SK-N-SH (cell line): ENCODE measurements around the gene ZDBF2. TPM values are rescaled to one million over a fixed set of nuclear protein-coding genes. Genes with fewer than 3 reads are reported as not detected.

Experiments
- CTCF ChIA-PET: fragments of 300-600, 350-600 bp; formaldehyde crosslinking; extraction: SDS; loops from one replicate; lab custom pipeline; 2021; lab: Yijun Ruan, JAX
- POLR2A ChIA-PET: fragments of 350-600 bp; sonication (Branson Sonifier 250); formaldehyde crosslinking; extraction: SDS; loops from one replicate; lab custom pipeline; 2020; ENCODE audit warnings: antibody characterized with exemption, inconsistent platforms; lab: Yijun Ruan, JAX
- DNase-seq: peaks from one replicate; pipeline ENCODE4 v3.0.0; 2012
- H2AFZ ChIP-seq: fragments of 200-600 bp; sonication (generic); 2 replicates; pipeline ENCODE4 v1.8.1; 2016; ENCODE audit warnings: antibody characterized with exemption, mild to moderate bottlenecking, low read depth
- H3F3A ChIP-seq: fragments of 200-600 bp; sonication (generic); replicated peaks from 2 replicates; pipeline ENCODE3; 2016; ENCODE audit warnings: antibody characterized with exemption, mild to moderate bottlenecking; ENCODE audit not compliant: insufficient read depth
- H3K27ac ChIP-seq, 2 experiments: fragments of 200-500 bp in 1 of 2; fragments of 200-600 bp in 1 of 2; sonication (Bioruptor generic) in 1 of 2; sonication (generic), shearing (Covaris generic) in 1 of 2; 2 replicates each; pipeline versions ENCODE4 v1.5.1 to v1.6.1; 2014 to 2016; ENCODE audit warnings: low read depth in 2 of 2, inconsistent platforms in 1 of 2, low read length in 1 of 2, mild to moderate bottlenecking in 1 of 2, mixed read lengths in 1 of 2
- H3K27me3 ChIP-seq: fragments of 200-600 bp; sonication (generic), shearing (Covaris generic); 2 replicates; pipeline ENCODE4 v1.6.1; 2016; ENCODE audit warnings: mixed run types; ENCODE audit not compliant: insufficient read depth
- H3K36me3 ChIP-seq, 2 experiments: fragments of 200-500 bp in 1 of 2; fragments of 200-600 bp in 1 of 2; sonication (Bioruptor generic) in 1 of 2; sonication (generic) in 1 of 2; replicated peaks in 1 of 2; 2 replicates each; pipeline versions ENCODE3 to v1.5.1; 2014 to 2016; ENCODE audit warnings: low read length in 1 of 2, mild to moderate bottlenecking in 1 of 2; ENCODE audit not compliant: insufficient read depth in 2 of 2, control insufficient read depth in 1 of 2
- H3K4me1 ChIP-seq, 2 experiments: fragments of 200-500 bp in 1 of 2; fragments of 200-600 bp in 1 of 2; sonication (Bioruptor generic) in 1 of 2; sonication (generic), shearing (Covaris generic) in 1 of 2; 2 replicates each; pipeline versions ENCODE4 v1.5.1 to v1.6.1; 2014 to 2016; ENCODE audit warnings: low read depth in 1 of 2, low read length in 1 of 2, mixed run types in 1 of 2; ENCODE audit not compliant: insufficient read depth in 2 of 2, control insufficient read depth in 1 of 2
- H3K4me2 ChIP-seq: fragments of 200-600 bp; sonication (generic), shearing (Covaris generic); 2 replicates; pipeline ENCODE4 v1.6.1; 2017; ENCODE audit warnings: mixed run types
- H3K4me3 ChIP-seq, 2 experiments: fragments of 200-500 bp in 1 of 2; fragments of 200-600 bp in 1 of 2; sonication (Bioruptor generic) in 1 of 2; sonication (generic), shearing (Covaris generic) in 1 of 2; 2 replicates each; pipeline versions ENCODE4 v1.5.1 to v1.8.1; 2014 to 2016; ENCODE audit warnings: low read depth in 2 of 2, inconsistent platforms in 1 of 2, low read length in 1 of 2, mild to moderate bottlenecking in 1 of 2, mixed read lengths in 1 of 2, moderate library complexity in 1 of 2
- H3K79me2 ChIP-seq: fragments of 200-600 bp; sonication (generic); 2 replicates; pipeline ENCODE4 v1.8.1; 2017; ENCODE audit warnings: mild to moderate bottlenecking; ENCODE audit not compliant: insufficient read depth
- H3K9ac ChIP-seq: fragments of 200-600 bp; sonication (generic); 2 replicates; pipeline ENCODE4 v1.6.1; 2017; ENCODE audit warnings: mixed run types
- H3K9me2 ChIP-seq: fragments of 200-600 bp; sonication (generic); 2 replicates; pipeline ENCODE4 v1.6.1; 2017; ENCODE audit warnings: mixed run types
- H3K9me3 ChIP-seq: fragments of 200-600 bp; sonication (generic); 2 replicates; pipeline ENCODE4 v1.6.1; 2017; ENCODE audit warnings: mixed run types, mild to moderate bottlenecking, moderate library complexity
- H4K20me1 ChIP-seq: fragments of 200-600 bp; sonication (generic); 2 replicates; pipeline ENCODE4 v1.6.1; 2017; ENCODE audit warnings: mild to moderate bottlenecking, mixed run types; ENCODE audit not compliant: insufficient read depth
- ELF1 ChIP-seq: IDR thresholded peaks from 2 replicates; pipeline ENCODE4 v1.4.0; 2012
- EP300 ChIP-seq, 2 experiments: IDR thresholded peaks; 2 replicates each; pipeline versions ENCODE4 v1.4.0 to v1.6.1; 2012; ENCODE audit warnings: borderline replicate concordance in 1 of 2, low read depth in 1 of 2, low read length in 1 of 2
- FOXM1 ChIP-seq: IDR thresholded peaks from 2 replicates; pipeline ENCODE4 v1.4.0; 2012; ENCODE audit warnings: low read depth, mild to moderate bottlenecking
- GABPA ChIP-seq: IDR thresholded peaks from 2 replicates; pipeline ENCODE4 v1.4.0; 2012; ENCODE audit warnings: low read depth, mild to moderate bottlenecking
- JUND ChIP-seq: IDR thresholded peaks from 2 replicates; pipeline ENCODE4 v1.4.0; 2012
- MEF2A ChIP-seq: IDR thresholded peaks from 2 replicates; pipeline ENCODE4 v1.4.0; 2012; ENCODE audit warnings: low read depth, borderline replicate concordance
- POLR2AphosphoS5 ChIP-seq: IDR thresholded peaks from 2 replicates; pipeline ENCODE4 v1.6.1; 2012; ENCODE audit warnings: low read depth, low read length
- RAD21 ChIP-seq: IDR thresholded peaks from 2 replicates; pipeline ENCODE4 v1.6.1; 2012; ENCODE audit warnings: mild to moderate bottlenecking, low read length
- RCOR1 ChIP-seq: fragments of 150-350 bp; IDR thresholded peaks from 2 replicates; pipeline ENCODE4 v1.6.1; 2017; ENCODE audit warnings: antibody characterized with exemption, low read length
- SIN3A ChIP-seq: IDR thresholded peaks from 2 replicates; pipeline ENCODE4 v1.6.1; 2012; ENCODE audit warnings: low read depth, mild to moderate bottlenecking, low read length, moderate library complexity, borderline replicate concordance
- SMC3 ChIP-seq: IDR thresholded peaks from 2 replicates; pipeline ENCODE4 v1.6.1; 2012; ENCODE audit warnings: low read depth, low read length, improper control_type of control experiment
- TAF1 ChIP-seq: IDR thresholded peaks from 2 replicates; pipeline ENCODE4 v1.6.1; 2012; ENCODE audit warnings: low read depth, mild to moderate bottlenecking, low read length, moderate library complexity, borderline replicate concordance
- TCF12 ChIP-seq: IDR thresholded peaks from 2 replicates; pipeline ENCODE4 v1.4.0; 2012
- WGBS: methylation state at CpG from one replicate; pipeline ENCODE4 v1.1.6; 2017; ENCODE audit warnings: low lambda C conversion rate; 5-methylcytosine and 5-hydroxymethylcytosine counted together
- polyA plus RNA-seq, 3 experiments: library from polyadenylated mRNA; depleted of rRNA; stranded (reverse); fragments of >200 nt; gene quantifications; 2 replicates each; pipeline ENCODE4 v1.2.3, GENCODE V29; 2012
- TF ChIP-seq, protein P1 (sequence below): IDR thresholded peaks from 2 replicates; pipeline ENCODE4 v1.4.0; 2012; ENCODE audit warnings: low read depth, borderline replicate concordance
- TF ChIP-seq, protein P2 (sequence below): IDR thresholded peaks from 2 replicates; pipeline ENCODE4 v1.4.0; 2012; ENCODE audit warnings: low read depth
- TF ChIP-seq, protein P3 (sequence below): fragments of 150-350 bp; IDR thresholded peaks from 2 replicates; pipeline ENCODE4 v1.6.1; 2016; ENCODE audit warnings: mild to moderate bottlenecking, low read depth, low read length
- TF ChIP-seq, protein P4 (sequence below): IDR thresholded peaks from 2 replicates; pipeline ENCODE4 v1.6.1; 2012; ENCODE audit warnings: mild to moderate bottlenecking, low read depth, low read length, moderate library complexity

ZDBF2 gene
- polyA plus RNA-seq, 1 of the 3 experiments (the other 2 are of a cell fraction): 1.4 TPM

DNA sequence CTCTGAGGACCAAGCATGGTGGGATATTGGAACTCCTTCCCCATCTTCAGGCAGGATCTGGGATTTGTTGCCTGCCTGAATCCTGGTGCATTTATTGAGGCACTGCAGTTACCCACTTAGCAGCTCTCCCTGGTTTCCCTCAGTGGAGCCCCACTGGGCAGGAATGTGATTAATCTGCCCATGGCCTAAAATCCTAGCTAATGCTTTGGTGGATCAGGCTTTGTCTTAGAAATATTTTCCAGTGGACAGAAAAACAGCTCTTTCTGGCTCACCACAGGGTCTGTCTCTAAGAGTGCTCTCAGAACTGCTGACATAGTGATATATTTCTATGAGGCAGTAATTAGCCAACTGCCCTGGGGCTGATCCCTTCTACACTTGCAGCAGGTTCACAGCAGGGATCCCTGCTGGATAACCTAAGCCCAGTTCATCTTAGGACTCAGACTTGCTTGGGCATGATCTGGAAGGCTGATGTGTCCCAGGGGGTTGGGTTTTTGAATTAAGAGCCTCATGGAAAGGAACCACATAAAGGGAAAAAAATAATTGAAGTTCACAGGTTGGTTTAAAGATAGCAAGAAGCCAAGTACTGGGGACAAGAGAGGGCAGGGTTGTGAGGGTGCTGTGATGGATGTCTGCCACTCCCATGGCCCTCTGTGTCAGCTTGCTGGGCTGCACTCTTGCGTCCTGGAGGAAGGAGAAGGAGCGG is 44.3 kb upstream of the ZDBF2 start:
- Histone ChIP-seq H4K20me1 (no peaks in the 10 kb centered on the region), H3K9me2 (no peaks in the 10 kb centered on the region), H3K4me3 (no peak overlapping the region), H3K27me3 (no peaks in the 10 kb centered on the region), H3F3A (no peaks in the 10 kb centered on the region), H3K79me2 (no peaks in the 10 kb centered on the region), H3K4me2 (no peak overlapping the region), H3K9ac (no peak overlapping the region), H3K4me1 (peaks cover 4 to 7% of the 10 kb centered on the region in 2 experiments; a peak in 2 of 4 replicates), H3K36me3 (no peaks in the 10 kb centered on the region), H3K27ac (no peak overlapping the region), H2AFZ (no peak overlapping the region), H3K9me3 (no peaks in the 10 kb centered on the region)
- peak; percentile 38 for DNase-seq
- TF ChIP-seq MEF2A: no peak
- TF ChIP-seq POLR2AphosphoS5: no peak
- TF ChIP-seq FOXM1: no peak
- no peak for TF ChIP-seq EP300 (IDR thresholded peaks at IDR 0.05; ENCODE audit: borderline replicate concordance in 1 of 2, low read depth in 1 of 2, low read length in 1 of 2)
- TF ChIP-seq, protein P1, sequence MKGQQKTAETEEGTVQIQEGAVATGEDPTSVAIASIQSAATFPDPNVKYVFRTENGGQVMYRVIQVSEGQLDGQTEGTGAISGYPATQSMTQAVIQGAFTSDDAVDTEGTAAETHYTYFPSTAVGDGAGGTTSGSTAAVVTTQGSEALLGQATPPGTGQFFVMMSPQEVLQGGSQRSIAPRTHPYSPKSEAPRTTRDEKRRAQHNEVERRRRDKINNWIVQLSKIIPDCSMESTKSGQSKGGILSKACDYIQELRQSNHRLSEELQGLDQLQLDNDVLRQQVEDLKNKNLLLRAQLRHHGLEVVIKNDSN: no peak
- TF ChIP-seq RCOR1: no peak
- TF ChIP-seq TCF12: no peak
- TF ChIP-seq ELF1: no peak
- no peak for TF ChIP-seq JUND
- no peak for TF ChIP-seq GABPA
- TF ChIP-seq SMC3: no peak
- TF ChIP-seq, protein P2, sequence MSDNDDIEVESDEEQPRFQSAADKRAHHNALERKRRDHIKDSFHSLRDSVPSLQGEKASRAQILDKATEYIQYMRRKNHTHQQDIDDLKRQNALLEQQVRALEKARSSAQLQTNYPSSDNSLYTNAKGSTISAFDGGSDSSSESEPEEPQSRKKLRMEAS: no peak
- TF ChIP-seq RAD21: no peak
- no peak for TF ChIP-seq TAF1
- TF ChIP-seq, protein P3, sequence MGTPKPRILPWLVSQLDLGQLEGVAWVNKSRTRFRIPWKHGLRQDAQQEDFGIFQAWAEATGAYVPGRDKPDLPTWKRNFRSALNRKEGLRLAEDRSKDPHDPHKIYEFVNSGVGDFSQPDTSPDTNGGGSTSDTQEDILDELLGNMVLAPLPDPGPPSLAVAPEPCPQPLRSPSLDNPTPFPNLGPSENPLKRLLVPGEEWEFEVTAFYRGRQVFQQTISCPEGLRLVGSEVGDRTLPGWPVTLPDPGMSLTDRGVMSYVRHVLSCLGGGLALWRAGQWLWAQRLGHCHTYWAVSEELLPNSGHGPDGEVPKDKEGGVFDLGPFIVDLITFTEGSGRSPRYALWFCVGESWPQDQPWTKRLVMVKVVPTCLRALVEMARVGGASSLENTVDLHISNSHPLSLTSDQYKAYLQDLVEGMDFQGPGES: no peak
- TF ChIP-seq SIN3A: no peak
- TF ChIP-seq, protein P4, sequence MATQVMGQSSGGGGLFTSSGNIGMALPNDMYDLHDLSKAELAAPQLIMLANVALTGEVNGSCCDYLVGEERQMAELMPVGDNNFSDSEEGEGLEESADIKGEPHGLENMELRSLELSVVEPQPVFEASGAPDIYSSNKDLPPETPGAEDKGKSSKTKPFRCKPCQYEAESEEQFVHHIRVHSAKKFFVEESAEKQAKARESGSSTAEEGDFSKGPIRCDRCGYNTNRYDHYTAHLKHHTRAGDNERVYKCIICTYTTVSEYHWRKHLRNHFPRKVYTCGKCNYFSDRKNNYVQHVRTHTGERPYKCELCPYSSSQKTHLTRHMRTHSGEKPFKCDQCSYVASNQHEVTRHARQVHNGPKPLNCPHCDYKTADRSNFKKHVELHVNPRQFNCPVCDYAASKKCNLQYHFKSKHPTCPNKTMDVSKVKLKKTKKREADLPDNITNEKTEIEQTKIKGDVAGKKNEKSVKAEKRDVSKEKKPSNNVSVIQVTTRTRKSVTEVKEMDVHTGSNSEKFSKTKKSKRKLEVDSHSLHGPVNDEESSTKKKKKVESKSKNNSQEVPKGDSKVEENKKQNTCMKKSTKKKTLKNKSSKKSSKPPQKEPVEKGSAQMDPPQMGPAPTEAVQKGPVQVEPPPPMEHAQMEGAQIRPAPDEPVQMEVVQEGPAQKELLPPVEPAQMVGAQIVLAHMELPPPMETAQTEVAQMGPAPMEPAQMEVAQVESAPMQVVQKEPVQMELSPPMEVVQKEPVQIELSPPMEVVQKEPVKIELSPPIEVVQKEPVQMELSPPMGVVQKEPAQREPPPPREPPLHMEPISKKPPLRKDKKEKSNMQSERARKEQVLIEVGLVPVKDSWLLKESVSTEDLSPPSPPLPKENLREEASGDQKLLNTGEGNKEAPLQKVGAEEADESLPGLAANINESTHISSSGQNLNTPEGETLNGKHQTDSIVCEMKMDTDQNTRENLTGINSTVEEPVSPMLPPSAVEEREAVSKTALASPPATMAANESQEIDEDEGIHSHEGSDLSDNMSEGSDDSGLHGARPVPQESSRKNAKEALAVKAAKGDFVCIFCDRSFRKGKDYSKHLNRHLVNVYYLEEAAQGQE: no peak
- ChIA-PET POLR2A (interaction anchor here (0.6 kb wide), 1 partner anchor 10 kb away, joined by 4 read pairs; no protein-coding TSS in a partner anchor), CTCF (interaction anchor here (0.6 to 1.5 kb wide), 4 partner anchors 12 to 208 kb away, joined by 3 read pairs; no protein-coding TSS in a partner anchor)
- WGBS: 67% methylated on average over 2 of the region's 2 CpGs
